T1000 (cell line): ENCODE data around the gene TMEM14C.
"Not testable (repeated sequence)": the region's sequence is repeated elsewhere in the genome, so short reads cannot be mapped to it uniquely, and the experiment has no call there.

Experiments
- DNase-seq: peaks from one replicate; lab custom pipeline; 2025; ENCODE audit warnings: mixed read lengths; lab: John Stamatoyannopoulos, UW

TMEM14C gene

DNA sequence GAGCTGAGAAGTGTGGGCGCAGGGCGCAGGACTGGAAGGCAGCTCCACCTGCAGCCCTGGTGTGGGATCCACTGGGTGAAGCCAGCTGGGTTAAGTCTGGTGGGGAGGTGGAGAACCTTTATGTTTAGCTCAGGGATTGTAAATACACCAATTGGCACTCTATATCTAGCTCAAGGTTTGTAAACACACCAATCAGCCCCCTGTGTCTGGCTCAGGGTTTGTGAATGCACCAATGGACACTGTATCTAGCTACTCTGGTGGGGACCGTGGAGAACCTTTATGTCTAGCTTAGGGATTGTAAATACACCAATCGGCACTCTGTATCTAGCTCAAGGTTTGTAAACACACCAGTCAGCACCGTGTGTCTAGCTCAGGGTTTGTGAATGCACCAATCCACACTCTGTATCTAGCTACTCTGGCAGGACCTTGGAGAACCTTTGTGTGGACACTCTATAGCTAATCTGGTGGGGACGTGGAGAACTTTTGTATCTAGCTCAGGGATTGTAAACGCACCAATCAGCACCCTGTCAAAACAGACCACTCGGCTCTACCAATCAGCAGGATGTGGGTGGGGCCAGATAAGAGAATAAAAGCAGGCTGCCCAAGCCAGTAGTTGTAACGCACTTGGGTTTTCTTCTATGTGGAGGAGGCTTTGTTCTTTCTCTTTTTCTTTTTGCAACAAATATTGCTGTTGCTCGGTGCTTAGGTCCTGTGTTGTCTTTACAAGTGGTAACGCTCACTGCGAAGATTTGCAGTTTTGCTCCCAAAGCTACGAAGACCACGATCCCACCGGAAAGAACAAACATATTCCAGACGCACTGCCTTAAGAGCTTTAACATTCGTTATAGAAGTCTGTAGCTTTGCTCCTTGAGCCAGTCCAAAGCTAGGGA lies 1.7 kb upstream of the TMEM14C start:
- DNase-seq = peak; percentile 62

DNA sequence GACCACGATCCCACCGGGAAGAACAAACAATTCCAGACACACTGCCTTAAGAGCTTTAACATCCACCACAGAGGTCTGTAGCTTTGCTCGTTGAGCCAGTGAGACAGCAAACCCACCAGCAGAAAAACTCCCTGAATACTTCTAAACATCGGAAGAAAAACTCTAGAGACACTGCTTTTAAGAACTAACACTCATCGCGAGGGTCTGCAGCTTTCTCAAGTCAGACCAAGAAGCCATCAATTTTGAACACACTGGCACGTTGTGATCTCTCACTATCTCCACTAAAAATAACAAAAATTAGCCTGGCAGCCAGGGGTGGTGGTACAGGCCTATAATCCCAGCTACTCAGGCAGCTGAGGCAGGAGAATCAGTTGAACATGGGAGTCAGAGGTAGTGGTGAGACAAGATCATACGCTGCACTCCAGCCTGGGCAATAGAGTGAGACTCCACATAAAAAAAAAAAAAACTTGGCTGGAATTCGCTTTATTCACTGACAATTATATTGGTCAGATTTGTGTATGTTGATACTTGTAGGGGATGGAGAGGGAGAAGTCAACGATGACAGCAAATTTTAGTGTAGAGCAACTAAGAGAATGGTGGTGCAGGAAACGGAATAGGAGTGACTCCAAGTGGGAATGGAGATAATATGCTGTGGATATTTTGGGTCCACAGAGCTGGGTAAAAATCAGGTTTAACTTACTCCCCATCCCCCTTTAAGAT lies 860 bp upstream of the TMEM14C start:
- DNase-seq = no peak

DNA sequence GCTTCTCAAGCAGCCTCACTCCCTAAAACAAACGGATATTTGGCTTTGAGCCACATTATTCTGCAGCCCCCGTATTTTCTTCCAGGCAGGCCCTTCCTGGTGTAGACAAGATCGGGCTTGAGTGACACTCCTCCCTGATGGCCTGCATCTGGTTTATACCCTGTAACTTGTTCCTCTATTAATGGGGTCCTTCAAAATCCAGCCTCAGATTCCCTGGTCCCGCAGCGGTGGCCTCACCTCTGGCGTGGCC lies 375 bp upstream of the TMEM14C start:
- no peak for DNase-seq

DNA sequence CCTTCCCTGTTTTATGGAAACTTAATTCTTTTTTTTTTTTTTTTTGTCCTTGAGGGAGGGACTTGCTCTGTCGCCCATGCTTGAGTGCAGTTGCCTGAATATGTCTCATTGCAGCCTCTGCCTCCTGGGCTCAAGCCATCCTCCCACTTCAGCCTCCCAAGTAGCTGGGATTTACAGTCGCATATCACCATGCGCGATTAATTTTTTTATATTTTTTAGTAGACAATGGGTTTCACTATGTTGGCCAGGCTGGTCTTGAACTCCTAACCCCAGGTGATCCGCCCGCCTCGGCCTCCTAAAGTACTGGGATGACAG lies 654 bp downstream of the TMEM14C start:
- no peak for DNase-seq

DNA sequence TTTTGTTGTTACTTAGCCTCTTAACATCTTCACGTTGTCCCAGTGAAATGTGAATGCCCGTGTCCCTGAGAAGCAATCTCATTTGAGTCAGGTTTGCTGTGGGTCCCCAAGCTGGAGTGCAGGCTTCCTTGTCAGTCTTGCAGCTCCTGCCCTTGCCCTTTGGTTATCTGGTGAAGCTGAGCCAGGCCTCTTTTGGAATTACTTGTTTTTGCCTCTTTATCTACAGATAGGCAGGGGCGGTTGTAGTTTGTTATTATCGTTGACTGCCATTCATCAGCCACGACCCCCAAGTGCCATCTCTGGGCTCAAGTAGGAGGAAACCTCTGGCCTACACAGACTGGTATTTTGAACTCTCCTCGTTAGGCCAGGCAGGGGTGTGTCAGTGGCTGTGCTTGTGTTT lies 2.2 kb downstream of the TMEM14C start:
- DNase-seq = no peak

DNA sequence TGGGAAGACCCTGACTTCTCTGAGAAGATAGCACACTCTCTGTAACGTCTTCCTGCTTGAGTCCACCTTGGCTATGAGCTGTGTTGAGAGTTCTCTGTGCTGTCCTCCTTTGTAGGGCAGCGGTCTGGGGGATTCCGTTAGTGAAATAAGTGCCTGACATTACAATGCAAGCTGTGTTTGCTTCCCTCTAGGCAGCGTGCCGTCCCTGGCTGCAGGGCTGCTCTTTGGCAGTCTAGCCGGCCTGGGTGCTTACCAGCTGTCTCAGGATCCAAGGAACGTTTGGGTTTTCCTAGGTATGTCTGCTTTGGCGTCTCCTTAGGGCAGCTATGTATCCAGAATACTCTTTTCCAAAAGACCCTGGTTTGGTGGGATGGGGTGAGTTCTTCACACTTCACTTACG lies 2.8 kb downstream of the TMEM14C start:
- DNase-seq = no peak

DNA sequence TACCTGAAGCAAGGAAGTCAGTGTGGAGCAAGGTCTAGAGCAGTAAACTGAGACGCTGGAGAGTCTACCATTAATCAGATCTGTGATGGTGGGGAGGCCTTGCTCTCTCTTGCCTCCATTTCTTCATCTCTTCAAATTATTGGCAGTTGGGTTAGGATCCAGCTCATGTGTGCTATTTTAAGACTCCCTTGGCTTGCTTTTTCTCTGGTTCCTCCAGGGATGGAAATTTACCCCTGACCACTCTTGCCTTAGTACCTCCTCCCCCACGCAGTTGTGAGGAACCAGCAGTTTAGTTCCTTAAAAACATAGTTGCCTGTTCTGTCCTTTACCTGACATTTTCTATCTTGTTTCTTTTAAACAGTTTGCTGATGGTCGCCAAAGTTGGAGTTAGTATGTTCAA lies 7.4 kb downstream of the TMEM14C start:
- DNase-seq = no peak

DNA sequence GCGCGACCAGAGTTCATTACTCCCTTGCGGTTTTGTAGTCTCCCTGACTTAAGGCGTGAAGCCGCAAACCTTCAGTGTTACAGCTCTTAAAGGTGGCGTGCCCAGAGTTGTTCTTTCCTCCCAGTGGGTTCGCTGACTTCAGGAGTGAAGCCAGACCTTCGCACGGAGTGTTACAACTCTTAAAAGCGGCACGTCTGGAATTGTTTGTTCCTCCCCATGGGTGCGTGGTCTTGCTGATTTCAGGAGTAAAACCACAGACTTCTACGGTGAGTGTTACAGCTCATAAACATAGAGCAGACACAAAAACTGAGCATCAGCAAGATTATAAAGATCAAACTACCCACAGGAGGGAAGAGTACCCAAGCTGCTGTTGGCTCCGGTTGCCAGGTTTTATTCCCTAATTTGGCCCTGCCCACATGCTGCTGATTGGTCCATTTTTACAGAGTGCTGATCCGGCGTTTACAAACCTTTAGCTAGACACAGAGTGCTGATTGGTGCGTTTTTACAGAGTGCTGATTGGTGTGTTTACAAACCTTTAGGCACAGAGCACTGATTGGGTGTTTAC lies 10.4 kb downstream of the TMEM14C start:
- DNase-seq = no peak

DNA sequence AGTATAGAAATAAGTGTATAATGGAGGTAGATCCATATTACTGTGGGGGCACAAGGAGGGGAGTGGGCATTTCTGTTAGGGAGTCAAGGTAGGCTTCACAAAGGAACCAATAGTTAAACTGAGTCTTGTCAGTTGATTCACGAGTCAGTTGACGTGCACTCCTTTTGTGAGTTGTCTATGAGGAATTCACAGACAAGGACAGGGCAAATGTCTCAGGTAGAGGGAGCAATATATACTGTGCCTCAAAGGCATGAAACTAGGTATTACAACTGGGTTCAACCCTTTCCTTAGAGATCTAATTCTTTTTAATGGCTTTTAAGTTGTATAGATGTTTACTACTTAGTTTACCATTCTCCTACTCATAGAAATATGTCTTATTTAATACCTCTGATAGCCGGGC lies 11.0 kb downstream of the TMEM14C start:
- no peak for DNase-seq

DNA sequence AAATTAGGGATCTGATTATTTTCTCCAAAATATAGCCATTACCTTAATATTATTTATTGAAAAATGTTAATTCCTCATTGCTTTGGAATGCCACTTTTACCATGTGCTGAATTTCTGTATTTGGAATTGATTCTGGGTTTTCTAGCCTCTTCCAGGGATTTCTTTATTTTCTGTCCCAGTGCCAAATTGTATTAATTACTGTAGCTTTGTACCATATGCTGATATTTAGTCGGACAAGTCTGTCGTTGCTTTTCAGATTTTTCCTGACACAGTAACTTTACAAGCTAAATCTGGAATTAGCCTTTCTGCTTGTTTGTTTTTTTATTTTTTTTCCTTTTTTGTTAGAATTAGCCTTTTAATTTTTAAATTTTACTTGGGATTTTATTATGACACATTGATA lies 13.9 kb downstream of the TMEM14C start:
- DNase-seq = no peak

DNA sequence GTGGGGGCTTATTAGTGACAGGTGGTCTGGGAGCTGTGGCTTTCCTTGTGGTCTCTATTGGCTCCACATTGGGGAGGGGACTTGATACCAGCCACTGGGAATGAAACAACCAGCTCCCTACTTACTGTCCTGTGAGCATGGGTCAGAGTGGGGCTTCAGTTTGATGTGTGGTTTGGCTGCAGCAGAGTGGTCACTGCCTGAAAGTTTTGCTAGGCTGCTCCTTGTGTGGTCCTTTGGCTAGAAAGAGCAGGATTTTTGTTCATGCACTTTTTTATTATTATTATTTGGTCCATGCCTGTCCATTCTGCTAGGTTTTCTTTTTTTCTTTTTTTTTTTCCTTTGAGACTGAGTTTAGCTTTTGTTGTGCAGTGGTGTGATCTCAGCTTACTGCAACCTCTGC lies 17.2 kb downstream of the TMEM14C start:
- no peak for DNase-seq

DNA sequence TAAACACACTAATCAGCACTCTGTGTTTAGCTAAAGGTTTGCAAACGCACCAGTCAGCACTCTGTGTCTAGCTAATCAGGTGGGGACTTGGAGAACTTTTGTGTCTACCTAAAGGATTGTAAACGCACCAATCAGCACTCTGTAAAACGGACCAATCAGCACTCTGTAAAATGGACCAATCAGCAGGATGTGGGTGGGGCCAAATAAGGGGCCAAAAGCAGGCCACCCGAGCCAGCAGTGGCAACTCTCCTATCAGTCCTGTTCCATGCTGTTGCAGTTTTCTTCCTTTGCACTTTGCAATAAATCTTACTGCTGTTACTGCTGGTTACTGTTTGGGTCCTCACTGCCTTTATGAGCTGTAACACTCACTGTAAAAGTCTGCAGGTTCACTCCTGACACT lies 18.8 kb downstream of the TMEM14C start:
- not testable (repeated sequence) for DNase-seq

DNA sequence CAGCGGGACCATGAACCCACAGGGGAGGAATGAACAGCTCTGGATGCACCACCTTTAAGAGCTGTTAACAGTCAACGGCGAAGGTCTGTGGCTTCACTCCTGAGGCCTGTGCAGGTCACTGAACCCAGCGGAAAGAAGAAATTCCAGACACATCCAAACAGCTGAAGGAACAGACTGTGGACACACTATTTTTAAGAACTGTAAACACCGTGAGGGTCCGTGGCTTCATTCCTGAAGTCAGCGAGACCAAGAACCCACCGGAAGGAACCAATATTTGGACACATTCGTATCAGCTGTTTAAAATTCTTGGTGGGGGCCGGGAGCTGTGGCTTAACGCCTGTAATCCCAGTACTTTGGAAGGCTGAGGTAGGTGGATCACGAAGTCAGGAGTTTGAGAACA lies 19.4 kb downstream of the TMEM14C start:
- DNase-seq = no peak

DNA sequence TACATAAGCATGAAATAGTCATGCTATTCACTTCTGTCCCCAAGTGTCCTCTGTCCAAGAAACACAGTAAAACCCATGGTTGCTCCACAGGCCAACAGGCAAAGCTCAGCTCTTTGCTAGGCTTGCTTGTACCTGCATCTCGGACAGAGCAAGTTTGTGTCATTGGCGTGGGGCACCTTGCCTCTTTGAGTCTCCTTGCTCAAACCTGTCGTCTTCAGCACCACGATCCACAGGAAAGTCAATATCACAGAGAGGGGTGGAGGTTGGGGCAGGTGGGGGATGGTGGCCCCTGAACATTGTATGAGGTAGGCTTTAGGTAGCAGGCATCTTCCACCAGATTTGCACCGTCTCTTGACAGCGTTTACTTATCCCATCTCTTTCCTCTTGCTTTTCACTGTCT lies 20.6 kb downstream of the TMEM14C start:
- no peak for DNase-seq

DNA sequence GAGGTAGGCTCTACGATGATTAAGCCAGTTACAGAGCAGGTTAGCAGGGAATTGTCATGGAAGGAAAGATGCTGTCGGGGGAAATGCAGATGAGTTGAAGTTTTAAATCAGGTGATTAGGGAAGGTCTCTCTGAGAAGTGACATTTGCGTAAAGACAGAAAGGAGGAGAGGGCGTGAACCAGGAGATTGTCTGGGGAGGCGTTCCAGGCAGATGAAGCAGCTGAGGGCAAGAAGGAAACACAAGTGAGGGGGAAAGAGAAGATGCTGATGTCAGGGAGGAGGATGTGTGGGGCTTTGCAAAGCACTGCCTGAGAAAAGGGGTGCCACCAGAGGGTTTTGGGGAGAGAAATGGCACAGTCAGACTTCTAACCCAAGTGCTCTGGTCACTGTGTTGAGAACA lies 22.2 kb downstream of the TMEM14C start:
- DNase-seq = no peak

DNA sequence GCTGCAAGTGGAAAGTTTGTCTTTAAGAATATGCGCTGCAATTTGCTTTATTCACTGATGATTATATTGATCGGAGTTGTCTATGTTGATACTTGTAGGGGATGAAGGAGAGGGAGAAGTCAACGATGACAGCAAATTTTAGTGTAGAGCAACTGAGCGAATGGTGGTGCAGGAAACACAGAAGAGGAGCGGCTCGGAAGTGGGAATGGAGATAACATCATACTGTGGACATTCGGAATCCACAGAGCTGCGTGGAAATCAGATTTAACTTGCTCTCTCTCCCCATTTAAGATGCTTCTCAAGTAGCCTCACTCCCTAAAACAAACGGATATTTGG lies 24.0 kb downstream of the TMEM14C start:
- DNase-seq = no peak

DNA sequence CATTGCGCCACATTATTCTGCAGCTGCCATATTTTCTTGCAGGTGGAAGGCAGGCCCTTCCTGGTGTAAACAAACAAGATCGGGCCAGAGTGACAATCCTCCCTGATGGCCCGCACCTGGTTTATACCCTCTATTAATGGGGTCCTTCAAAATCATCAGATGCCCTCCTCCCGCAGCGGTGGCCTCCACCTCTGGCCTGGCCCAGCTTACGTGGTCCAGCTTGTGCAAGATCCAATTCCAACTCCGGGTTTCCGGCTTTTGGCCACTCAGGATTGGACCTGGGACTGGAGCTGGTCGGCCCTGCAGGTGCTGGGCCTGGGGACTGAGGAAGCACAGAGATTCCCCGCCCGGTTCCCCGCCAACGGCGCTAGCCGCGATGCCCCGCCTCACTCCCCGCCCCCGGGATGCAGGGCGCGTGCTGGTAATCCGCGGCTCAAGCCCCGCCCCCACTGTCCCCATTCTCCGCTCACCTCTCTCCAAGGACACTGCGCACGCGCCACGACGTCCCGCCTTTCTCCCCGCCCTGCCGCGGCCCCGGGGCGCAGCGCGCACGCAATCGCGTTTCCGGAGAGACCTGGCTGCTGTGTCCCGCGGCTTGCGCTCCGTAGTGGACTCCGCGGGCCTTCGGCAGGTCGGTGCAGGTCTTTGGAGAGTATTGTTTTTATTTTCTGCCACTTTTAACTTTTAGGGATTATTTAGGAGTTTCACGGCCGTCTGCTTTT lies 24.5 kb downstream of the TMEM14C start, which contains the start of gene TMEM14B:
Gene TMEM14B (plus strand): TSS at position 555 of the 722 bp plus-strand sequence. CDS start 1,441 bp downstream, outside the sequence.
- DNase-seq = peak; percentile 95

DNA sequence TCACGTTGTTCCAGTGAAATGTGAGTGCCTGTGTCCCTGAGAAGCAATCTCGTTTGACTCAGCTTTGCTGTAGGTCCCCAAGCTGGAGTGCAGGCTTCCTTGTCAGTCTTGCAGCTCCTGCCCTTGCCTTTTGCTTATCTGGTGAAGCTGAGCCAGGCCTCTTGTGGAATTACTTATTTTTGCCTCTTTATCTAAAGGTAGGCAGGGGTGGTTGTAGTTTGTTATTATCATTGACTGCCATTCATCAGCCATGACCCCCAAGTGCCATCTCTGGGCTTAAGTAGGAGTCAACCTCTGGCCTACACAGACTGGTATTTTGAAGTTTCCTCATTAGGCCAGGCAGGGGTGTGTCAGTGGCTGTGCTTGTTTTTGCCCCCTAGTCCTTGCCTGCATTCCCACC lies 26.9 kb downstream of the TMEM14C start:
- no peak for DNase-seq

DNA sequence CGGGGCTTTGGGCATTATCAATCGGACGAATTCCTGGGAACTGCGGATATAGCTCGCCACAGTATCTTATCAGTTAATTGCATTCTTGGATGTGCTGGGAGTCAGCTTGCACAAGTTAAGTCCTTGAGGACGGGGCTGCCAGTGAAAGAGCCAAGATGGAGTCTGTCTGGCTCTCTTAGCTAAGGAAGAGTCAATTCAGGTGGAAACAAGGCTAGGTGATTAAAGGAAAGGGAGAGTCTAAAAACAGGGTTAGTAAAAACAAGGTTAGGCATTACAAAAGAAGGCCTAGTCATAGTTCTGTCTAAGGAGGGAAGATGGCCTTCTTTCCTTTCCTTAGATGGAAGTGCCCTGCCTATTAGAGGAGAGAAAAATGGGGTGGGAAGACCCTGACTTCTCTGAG lies 27.7 kb downstream of the TMEM14C start:
- DNase-seq = not testable (repeated sequence)

DNA sequence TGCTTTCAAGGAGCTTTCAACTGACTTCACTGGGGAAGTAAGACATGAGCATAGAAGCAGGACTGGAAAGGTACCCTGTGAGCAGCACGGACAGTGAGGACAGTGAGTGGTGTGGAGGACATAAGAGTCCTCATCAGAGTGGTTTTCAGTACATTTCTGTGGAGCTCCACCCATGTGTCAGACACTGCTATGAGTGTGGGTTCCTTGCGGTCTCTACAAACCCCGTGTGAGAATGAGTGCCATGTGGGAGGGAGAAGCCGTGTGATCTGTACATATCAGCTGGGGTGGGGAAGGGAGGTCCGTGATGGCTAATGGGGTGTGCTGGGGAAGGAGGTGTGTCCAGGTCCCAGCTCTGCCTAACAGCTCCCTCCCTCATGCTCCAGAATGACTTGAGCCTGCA lies 28.9 kb downstream of the TMEM14C start:
- not testable (repeated sequence) for DNase-seq

DNA sequence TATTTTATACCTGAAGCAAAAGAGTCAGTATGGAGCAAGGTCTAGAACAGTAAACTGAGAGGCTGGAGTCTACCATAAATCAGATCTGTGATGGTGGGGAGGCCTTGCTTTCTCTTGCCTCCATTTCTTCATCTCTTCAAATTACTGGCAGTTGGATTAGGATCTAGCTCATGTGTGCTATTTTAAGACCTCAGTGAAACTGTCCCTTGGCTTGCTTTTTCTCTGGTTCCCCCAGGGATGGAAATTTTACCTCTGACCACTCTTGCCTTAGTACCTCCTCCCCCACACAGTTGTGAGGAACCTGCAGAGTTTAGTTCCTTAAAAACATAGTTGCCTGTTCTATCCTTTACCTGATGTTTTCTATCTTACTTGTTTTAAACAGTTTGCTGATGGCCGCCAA lies 33.2 kb downstream of the TMEM14C start:
- no peak for DNase-seq

DNA sequence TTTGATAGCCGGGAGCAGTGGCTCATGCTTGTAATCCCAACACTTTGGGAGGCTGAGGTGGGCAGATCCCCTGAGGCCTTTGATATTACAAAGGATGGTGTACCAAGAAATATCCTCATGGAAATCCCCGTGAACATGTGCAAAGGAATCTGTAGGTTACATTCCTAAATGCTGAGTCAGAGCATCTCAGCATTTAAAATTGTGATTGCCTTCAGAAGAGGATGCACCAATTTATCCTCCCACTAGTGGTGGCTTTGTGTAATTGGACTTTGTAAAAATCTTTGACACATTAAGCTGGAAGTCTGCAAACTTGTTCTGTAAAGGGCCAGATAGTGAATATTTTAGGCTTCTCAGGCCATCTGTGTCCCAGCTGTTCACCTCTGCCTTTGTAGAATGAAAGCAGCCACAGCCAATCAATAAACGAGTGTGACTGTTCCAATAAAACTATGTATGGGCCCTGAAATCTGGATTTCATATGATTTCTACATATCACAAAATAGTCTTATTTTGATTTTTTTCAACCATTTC lies 36.5 kb downstream of the TMEM14C start:
- DNase-seq = peak; percentile 83

DNA sequence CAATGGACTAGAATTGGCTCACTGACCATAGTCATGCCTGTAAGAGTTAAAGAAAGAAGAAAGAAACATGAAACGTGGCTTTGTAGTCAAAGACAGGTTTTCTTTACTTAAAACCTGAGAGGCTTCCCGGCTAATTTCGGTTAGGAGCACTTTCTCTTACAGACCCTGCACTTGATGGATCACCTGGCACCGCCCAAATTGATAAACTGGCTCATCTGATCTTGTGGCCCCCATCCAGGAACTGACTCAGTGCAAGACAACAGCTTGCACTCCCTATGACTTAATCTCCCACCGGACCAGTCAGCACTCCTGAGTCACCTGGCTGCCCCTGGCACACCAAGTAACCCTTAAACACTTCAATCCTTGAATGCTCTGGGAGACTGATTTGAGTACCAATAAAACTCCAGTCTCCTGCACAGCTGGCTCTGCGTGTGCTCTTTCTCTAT lies 37.0 kb downstream of the TMEM14C start:
- peak; percentile 82 for DNase-seq
